Activated B cell treated with CpG ODN at 0.5 μM for 24 hours (primary cell): ENCODE data around the gene BORCS8. TPM values are rescaled to one million over a fixed set of nuclear protein-coding genes. Genes with fewer than 3 reads are reported as not detected.

ENCODE experiments used
- ATAC-seq: fragments of 200-7000 bp; cut with Tn5 transposase; one replicate; pipeline ENCODE4 v1.10.0; 2021; ENCODE audit warnings: low read depth, mild to moderate bottlenecking, moderate library complexity
- CTCF ChIA-PET: fragments of 350-600 bp; sonication (Branson Sonifier 250); formaldehyde crosslinking; loops from one replicate; lab custom pipeline; 2021; ENCODE audit warnings: antibody characterized with exemption; lab: Charles Lee
- POLR2A ChIA-PET: fragments of 350-600 bp; sonication (Branson Sonifier 250); formaldehyde crosslinking; loops from one replicate; lab custom pipeline; 2021; ENCODE audit warnings: antibody characterized with exemption; lab: Charles Lee
- DNase-seq: peaks from one replicate; pipeline ENCODE4 v3.0.0; 2022
- H3K27ac Mint-ChIP-seq: one replicate; pipeline ENCODE4 v1.8.0; 2020; ENCODE audit warnings: mixed read lengths
- H3K27me3 Mint-ChIP-seq: one replicate; pipeline ENCODE4 v1.8.0; 2021; ENCODE audit warnings: mixed read lengths
- H3K36me3 Mint-ChIP-seq: one replicate; pipeline ENCODE4 v1.8.0; 2021; ENCODE audit warnings: low read depth, mixed read lengths
- H3K4me1 Mint-ChIP-seq: one replicate; pipeline ENCODE4 v1.8.0; 2021; ENCODE audit warnings: mixed read lengths
- H3K4me3 Mint-ChIP-seq: one replicate; pipeline ENCODE4 v1.8.0; 2020; ENCODE audit warnings: mild to moderate bottlenecking, mixed read lengths
- H3K9me3 Mint-ChIP-seq: one replicate; pipeline ENCODE4 v1.8.0; 2020; ENCODE audit warnings: mixed read lengths
- CTCF ChIP-seq: fragments of 200-600 bp; IDR thresholded peaks from one replicate; pipeline ENCODE4 v1.8.0; 2022; ENCODE audit warnings: antibody characterized with exemption, mild to moderate bottlenecking
- intact Hi-C: fragments of 100-400 bp; cut with micrococcal nuclease; formaldehyde crosslinking; loops from one replicate; pipeline ENCODE4 v1.15.1; 2024
- total RNA-seq: library from RNA; stranded (reverse); gene quantifications from 2 replicates; pipeline ENCODE4 v1.2.3, GENCODE V29; 2022

BORCS8 gene
- total RNA-seq, 1 donor from 2014 or later, result 51.8 TPM

DNA sequence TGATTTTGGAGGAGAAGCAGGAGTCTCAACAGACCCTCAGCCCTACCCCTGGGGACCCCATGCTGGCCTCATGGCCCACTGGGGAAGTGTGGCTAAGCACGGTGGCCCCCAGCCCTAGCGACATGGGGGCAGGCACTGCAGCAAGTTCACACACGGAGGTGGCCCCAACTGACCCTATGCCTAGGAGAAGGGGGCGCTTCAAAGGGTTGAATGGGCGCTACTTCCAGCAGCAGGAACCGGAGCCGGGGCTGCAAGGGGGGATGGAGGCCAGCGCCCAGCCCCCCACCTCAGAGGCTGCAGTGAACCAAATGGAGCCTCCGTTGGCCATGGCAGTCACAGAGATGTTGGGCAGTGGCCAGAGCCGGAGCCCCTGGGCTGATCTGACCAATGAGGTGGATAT is 34.7 kb upstream of the BORCS8 start:
- DNase-seq (no peak), ATAC-seq (no peak)
- H3K36me3 Mint-ChIP-seq, result no peaks in the 10 kb centered on the region
- H3K4me1 Mint-ChIP-seq, result peaks cover 4% of the 10 kb centered on the region
- intact Hi-C loops, result no loop called here
- no peaks in the 10 kb centered on the region for H3K9me3 Mint-ChIP-seq
- H3K27me3 Mint-ChIP-seq, result peaks cover 19% of the 10 kb centered on the region
- no peak overlapping the region for H3K4me3 Mint-ChIP-seq
- TF ChIP-seq CTCF, result no peak
- no peak overlapping the region for H3K27ac Mint-ChIP-seq
- ChIA-PET POLR2A (no interaction called here), CTCF (no interaction called here)

DNA sequence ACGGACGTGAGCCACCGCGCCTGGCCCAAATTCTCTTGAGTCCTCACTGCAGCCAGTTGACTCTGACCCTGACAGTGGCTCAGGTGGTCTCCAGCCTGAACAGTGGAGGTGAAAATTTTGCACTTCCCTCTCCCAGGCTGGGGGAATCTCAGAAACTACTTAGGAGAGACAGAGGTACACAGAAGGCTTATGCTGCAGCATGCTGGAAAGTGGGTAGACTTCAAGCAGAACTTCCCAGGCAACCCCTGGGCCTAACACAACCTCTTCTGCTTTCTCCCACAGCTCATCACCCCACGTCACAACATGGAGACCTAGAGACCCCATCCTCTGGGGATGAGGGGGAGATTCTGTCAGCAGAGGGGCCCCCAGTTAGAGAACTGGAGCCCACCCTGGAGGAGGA is 34.3 kb upstream of the BORCS8 start:
- no peak overlapping the region for H3K4me3 Mint-ChIP-seq

DNA sequence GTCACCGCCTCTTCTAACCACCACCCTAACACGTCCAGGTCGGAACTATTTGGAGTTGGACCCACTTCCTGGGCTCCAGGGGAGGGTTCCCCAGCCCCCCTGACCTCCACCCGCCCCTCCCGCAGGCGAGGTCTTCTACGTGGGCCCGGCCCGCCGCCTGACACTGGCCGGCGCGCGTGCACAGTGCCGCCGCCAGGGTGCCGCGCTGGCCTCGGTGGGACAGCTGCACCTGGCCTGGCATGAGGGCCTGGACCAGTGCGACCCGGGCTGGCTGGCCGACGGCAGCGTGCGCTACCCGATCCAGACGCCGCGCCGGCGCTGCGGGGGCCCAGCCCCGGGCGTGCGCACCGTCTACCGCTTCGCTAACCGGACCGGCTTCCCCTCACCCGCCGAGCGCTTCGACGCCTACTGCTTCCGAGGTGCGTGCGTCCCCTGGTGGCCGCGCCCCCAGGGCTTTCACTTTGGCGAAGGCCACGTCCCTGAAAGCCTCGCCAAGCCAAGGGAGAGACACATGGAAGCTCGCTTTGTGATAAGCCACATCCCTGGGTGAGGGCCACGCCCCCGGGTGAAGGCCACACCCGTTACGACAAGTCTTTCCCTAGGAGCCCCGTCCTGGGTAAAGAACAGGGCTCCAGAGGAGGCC is 33.0 kb upstream of the BORCS8 start:
- peaks cover 19% of the 10 kb centered on the region for H3K27me3 Mint-ChIP-seq
- CTCF ChIA-PET, result interaction anchor here (0.6 to 2.1 kb wide), 4 partner anchors 8 to 174 kb away, joined by 3 to 9 read pairs (median 3); no protein-coding TSS in a partner anchor
- H3K36me3 Mint-ChIP-seq, result no peaks in the 10 kb centered on the region
- peaks cover 4% of the 10 kb centered on the region for H3K4me1 Mint-ChIP-seq
- ATAC-seq (peak; percentile 96), DNase-seq (peak; percentile 71)
- TF ChIP-seq CTCF, result peak; percentile 20
- no peak overlapping the region for H3K27ac Mint-ChIP-seq
- POLR2A ChIA-PET, result interaction anchor here (0.5 to 1.1 kb wide), 2 partner anchors 32 to 33 kb away, joined by 5 to 7 read pairs; partner anchors contain the start of genes BORCS8 and RFXANK
- H3K9me3 Mint-ChIP-seq, result no peaks in the 10 kb centered on the region
- intact Hi-C loops, result loop anchor here (1.0 kb wide), 4 partner anchors 22 to 171 kb away; partner anchors contain the start of gene NR2C2AP
- peak overlapping the region; percentile 75 for H3K4me3 Mint-ChIP-seq

More for the DNA sequence above, 34.3 kb upstream of the BORCS8 start:
- intact Hi-C loops, result no loop called here
- CTCF ChIA-PET, result interaction anchor here (0.6 to 2.1 kb wide), 2 partner anchors 34 to 80 kb away, joined by 3 to 9 read pairs; partner anchors contain the start of genes BORCS8 and RFXANK
- POLR2A ChIA-PET, result no interaction called here
- no peaks in the 10 kb centered on the region for H3K9me3 Mint-ChIP-seq
- H3K27ac Mint-ChIP-seq, result no peak overlapping the region
- ATAC-seq (no peak), DNase-seq (no peak)
- peaks cover 19% of the 10 kb centered on the region for H3K27me3 Mint-ChIP-seq
- H3K4me1 Mint-ChIP-seq, result peaks cover 4% of the 10 kb centered on the region
- H3K36me3 Mint-ChIP-seq, result no peaks in the 10 kb centered on the region
- no peak for TF ChIP-seq CTCF

GRCh38 chr19:19224150-19224851 is 32.3 kb upstream of the BORCS8 start:
- POLR2A ChIA-PET, result interaction anchor here (0.5 to 1.1 kb wide), 2 partner anchors 31 to 32 kb away, joined by 5 to 7 read pairs; partner anchors contain the start of genes BORCS8 and RFXANK
- DNase-seq, result no peak
- H3K9me3 Mint-ChIP-seq, result no peaks in the 10 kb centered on the region
- H3K27me3 Mint-ChIP-seq, result peaks cover 19% of the 10 kb centered on the region
- H3K4me1 Mint-ChIP-seq, result peaks cover 4% of the 10 kb centered on the region
- intact Hi-C loops, result no loop called here
- CTCF ChIA-PET, result interaction anchor here (0.8 to 2.1 kb wide), 2 partner anchors 76 to 78 kb away, joined by 3 to 9 read pairs; no protein-coding TSS in a partner anchor
- TF ChIP-seq CTCF, result no peak
- H3K27ac Mint-ChIP-seq, result no peak overlapping the region
- H3K36me3 Mint-ChIP-seq, result no peaks in the 10 kb centered on the region
- ATAC-seq, result no peak
- peak overlapping the region; percentile 24 for H3K4me3 Mint-ChIP-seq

DNA sequence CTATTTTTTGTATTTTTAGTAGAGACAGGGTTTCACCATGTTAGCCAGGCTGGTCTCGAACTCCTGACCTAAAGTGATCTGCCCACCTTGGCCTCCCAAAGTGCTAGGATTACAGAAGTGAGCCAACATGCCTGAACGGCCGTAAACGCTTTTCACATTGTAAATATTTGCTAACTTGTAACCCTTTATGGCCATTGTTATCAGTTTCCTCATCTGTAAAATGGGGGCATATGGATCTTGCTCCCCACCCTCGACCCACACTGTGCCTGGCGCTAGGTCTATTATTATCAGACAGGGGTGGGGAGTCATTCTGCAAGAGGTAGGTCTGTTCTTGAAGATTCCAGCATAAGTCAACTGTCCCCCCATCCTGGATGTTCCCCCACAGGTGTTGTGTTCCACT is 31.7 kb upstream of the BORCS8 start:
- no peak for ATAC-seq
- CTCF ChIA-PET, result no interaction called here
- Mint-ChIP-seq H3K4me1 (peaks cover 4% of the 10 kb centered on the region), H3K9me3 (no peaks in the 10 kb centered on the region), H3K36me3 (no peaks in the 10 kb centered on the region), H3K27me3 (peaks cover 16% of the 10 kb centered on the region), H3K4me3 (no peak overlapping the region), H3K27ac (no peak overlapping the region)
- intact Hi-C loops, result no loop called here
- DNase-seq, result no peak
- POLR2A ChIA-PET, result interaction anchor here (1.1 kb wide), 1 partner anchor 32 kb away, joined by 5 read pairs; the partner anchor contains the start of genes BORCS8 and RFXANK
- TF ChIP-seq CTCF, result no peak
